Measurements from ENCODE around the gene ADPRHL1. TPM values are rescaled to one million over a fixed set of nuclear protein-coding genes. Genes with fewer than 3 reads are reported as not detected.
"Not testable (repeated sequence)": the region's sequence is repeated elsewhere in the genome, so short reads cannot be mapped to it uniquely, and the experiment has no call there.

Gene ADPRHL1
- total RNA-seq, 1 donor from 2014 or later: 20.7 TPM

DNA sequence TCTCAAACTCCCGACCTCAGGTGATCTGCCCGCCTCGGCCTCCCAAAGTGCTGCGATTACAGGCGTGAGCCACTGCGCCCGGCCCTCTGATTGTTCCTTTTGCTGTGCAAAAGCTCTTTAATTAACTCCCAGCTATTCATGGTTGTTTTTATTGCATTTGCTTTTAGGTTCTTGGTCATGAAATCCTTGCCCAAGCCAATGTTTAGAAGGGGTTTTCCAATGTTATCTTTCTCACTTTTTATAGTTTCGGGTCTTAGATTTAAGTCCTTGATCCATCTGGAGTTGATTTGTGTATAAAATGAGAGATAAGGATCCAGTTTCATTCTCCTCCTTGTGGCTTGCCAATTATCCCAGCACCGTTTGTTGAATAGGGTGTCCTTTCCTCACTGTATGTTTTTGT lies 70.2 kb downstream of the ADPRHL1 start:
- peaks cover 14% of the 10 kb centered on the region for H3K9me3 Mint-ChIP-seq (ENCODE audit: unreplicated experiment)
- no peaks in the 10 kb centered on the region for H3K4me1 Mint-ChIP-seq (ENCODE audit: low read depth, unreplicated experiment)
- DNase-seq: no peak
- no peak overlapping the region for H3K4me3 Mint-ChIP-seq (ENCODE audit: unreplicated experiment)
- peaks cover 34% of the 10 kb centered on the region for H3K36me3 Mint-ChIP-seq (ENCODE audit: unreplicated experiment)
- TF ChIP-seq, protein P1, sequence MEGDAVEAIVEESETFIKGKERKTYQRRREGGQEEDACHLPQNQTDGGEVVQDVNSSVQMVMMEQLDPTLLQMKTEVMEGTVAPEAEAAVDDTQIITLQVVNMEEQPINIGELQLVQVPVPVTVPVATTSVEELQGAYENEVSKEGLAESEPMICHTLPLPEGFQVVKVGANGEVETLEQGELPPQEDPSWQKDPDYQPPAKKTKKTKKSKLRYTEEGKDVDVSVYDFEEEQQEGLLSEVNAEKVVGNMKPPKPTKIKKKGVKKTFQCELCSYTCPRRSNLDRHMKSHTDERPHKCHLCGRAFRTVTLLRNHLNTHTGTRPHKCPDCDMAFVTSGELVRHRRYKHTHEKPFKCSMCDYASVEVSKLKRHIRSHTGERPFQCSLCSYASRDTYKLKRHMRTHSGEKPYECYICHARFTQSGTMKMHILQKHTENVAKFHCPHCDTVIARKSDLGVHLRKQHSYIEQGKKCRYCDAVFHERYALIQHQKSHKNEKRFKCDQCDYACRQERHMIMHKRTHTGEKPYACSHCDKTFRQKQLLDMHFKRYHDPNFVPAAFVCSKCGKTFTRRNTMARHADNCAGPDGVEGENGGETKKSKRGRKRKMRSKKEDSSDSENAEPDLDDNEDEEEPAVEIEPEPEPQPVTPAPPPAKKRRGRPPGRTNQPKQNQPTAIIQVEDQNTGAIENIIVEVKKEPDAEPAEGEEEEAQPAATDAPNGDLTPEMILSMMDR (IDR thresholded peaks at IDR 0.05; ENCODE audit: partially characterized antibody, unreplicated experiment): no peak
- H3K27me3 Mint-ChIP-seq (ENCODE audit: unreplicated experiment): no peaks in the 10 kb centered on the region
- no peak overlapping the region for H3K27ac Mint-ChIP-seq (ENCODE audit: unreplicated experiment)

DNA sequence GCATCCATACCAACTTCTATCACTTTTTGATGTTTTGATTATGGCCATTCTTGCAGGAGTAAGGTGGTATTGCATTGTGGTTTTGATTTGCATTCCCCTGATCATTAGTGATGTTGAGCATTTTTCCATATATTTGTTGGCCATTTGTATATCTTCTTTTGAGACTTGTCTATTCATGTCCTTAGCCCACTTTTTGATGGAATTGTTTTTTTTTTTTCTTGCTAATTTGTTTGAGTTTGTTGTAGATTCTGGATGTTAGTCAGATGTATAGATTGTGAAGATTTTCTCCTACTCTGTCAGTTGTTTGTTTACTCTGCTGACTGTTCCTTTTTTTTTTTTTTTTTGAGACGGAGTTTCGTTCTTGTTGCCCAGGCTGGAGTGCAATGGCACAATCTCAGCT lies 70.7 kb downstream of the ADPRHL1 start:
- DNase-seq; H3K4me3 Mint-ChIP-seq (ENCODE audit: unreplicated experiment); H3K27ac Mint-ChIP-seq (ENCODE audit: unreplicated experiment); H3K27me3 Mint-ChIP-seq (ENCODE audit: unreplicated experiment); H3K4me1 Mint-ChIP-seq (ENCODE audit: low read depth, unreplicated experiment): not testable (repeated sequence)
- Mint-ChIP-seq H3K36me3 (ENCODE audit: unreplicated experiment) (peaks cover 33% of the 10 kb centered on the region), H3K9me3 (ENCODE audit: unreplicated experiment) (peaks cover 14% of the 10 kb centered on the region)

DNA sequence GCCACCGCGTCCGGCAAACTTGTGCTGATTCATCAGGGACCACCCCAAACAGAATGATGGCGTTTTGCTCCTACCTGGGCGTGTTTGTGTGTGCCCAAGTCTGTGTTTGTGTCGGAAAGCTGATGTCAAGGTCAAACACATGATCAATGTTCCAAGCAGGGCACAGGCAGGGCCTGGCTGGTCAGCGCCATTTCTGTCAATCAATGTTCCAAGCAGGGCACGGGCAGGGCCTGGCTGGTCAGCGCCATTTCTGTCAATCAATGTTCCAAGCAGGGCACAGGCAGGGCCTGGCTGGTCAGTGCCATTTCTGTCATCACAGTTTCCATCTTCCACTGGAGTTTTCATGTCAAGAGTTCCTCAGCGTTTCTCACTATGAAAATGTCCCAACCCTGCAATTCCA lies 74.5 kb downstream of the ADPRHL1 start:
- Mint-ChIP-seq H3K27ac (ENCODE audit: unreplicated experiment) (no peak overlapping the region), H3K4me1 (ENCODE audit: low read depth, unreplicated experiment) (no peaks in the 10 kb centered on the region), H3K27me3 (ENCODE audit: unreplicated experiment) (peaks cover 3% of the 10 kb centered on the region), H3K4me3 (ENCODE audit: unreplicated experiment) (no peak overlapping the region), H3K9me3 (ENCODE audit: unreplicated experiment) (peaks cover 8% of the 10 kb centered on the region), H3K36me3 (ENCODE audit: unreplicated experiment) (peaks cover 4% of the 10 kb centered on the region)
- TF ChIP-seq, protein P1 (IDR thresholded peaks at IDR 0.05; ENCODE audit: partially characterized antibody, unreplicated experiment): no peak
- DNase-seq: no peak

DNA sequence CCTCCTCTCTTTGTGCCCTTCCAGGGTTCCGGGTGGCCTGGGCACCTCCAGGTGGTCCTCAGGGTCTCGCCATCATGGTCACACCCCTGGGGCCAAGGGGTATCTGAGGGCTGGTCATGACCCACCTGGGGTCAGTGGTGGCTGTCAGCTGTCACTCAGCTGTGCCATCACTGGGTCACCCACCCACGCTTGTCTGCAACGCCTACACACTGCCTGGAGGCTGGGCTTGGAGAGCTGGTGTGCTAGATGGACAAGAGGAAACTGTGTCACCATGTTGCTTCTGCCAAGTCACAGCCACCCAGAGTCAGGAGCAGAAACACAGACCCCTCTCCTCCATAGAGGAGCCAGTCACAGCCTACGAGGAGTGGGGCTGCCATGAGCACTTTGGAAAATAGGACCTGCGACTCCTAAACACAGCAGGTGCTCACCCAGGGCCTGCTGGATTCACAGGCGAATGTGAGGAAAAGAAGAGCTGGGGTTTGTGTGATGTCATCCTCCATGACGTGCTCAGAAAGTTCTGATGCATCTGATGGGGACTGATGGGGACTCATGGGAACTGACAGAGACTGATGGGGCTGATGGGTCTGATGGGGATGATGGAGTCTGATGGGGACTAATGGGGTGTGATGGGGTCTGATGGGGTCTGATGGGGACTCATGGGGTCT lies 78.6 kb downstream of the ADPRHL1 start:
- DNase-seq: no peak
- H3K27me3 Mint-ChIP-seq (ENCODE audit: unreplicated experiment): peaks cover 7% of the 10 kb centered on the region
- no peaks in the 10 kb centered on the region for H3K4me1 Mint-ChIP-seq (ENCODE audit: low read depth, unreplicated experiment)
- H3K36me3 Mint-ChIP-seq (ENCODE audit: unreplicated experiment): no peaks in the 10 kb centered on the region
- peaks cover 2% of the 10 kb centered on the region for H3K9me3 Mint-ChIP-seq (ENCODE audit: unreplicated experiment)
- H3K27ac Mint-ChIP-seq (ENCODE audit: unreplicated experiment): no peak overlapping the region
- TF ChIP-seq, protein P1 (IDR thresholded peaks at IDR 0.05; ENCODE audit: partially characterized antibody, unreplicated experiment): no peak
- no peak overlapping the region for H3K4me3 Mint-ChIP-seq (ENCODE audit: unreplicated experiment)

DNA sequence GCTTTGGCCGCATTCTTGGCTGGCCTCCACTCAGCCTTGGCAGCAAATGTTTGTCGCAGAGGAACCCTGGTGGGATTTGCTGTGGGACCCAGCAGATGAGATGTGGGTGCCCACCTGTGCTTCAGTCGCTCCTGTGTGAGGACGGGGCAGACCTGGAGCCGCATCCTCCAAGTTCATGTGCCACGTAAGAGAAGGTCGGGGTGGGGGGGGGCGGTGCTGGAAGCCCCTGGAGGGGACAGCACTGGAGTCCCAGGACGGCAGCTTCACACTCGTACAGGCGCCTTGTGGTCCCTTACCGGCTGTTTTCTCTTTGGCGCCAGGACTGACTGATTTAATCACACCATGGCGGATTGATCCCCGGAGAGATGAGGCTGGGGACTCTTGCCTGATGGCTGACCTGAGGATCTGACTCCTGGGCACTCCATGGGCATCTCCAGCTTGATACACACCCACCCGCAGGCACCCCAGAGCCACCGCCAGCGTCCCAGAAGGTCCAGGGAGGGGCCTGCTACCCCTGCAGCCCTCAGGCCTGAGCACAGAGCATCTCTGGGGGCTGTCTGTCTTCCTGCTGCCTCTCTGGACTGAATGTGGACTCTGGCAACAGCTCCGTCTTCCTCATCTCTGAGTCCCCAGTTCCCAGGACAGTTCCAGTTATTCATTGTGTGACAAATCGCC lies 79.3 kb downstream of the ADPRHL1 start:
- no peak for DNase-seq
- Mint-ChIP-seq H3K4me1 (ENCODE audit: low read depth, unreplicated experiment) (no peaks in the 10 kb centered on the region), H3K36me3 (ENCODE audit: unreplicated experiment) (no peaks in the 10 kb centered on the region), H3K4me3 (ENCODE audit: unreplicated experiment) (no peak overlapping the region), H3K27ac (ENCODE audit: unreplicated experiment) (no peak overlapping the region), H3K27me3 (ENCODE audit: unreplicated experiment) (peaks cover 7% of the 10 kb centered on the region), H3K9me3 (ENCODE audit: unreplicated experiment) (peaks cover 2% of the 10 kb centered on the region)
- TF ChIP-seq, protein P1 (IDR thresholded peaks at IDR 0.05; ENCODE audit: partially characterized antibody, unreplicated experiment): no peak

DNA sequence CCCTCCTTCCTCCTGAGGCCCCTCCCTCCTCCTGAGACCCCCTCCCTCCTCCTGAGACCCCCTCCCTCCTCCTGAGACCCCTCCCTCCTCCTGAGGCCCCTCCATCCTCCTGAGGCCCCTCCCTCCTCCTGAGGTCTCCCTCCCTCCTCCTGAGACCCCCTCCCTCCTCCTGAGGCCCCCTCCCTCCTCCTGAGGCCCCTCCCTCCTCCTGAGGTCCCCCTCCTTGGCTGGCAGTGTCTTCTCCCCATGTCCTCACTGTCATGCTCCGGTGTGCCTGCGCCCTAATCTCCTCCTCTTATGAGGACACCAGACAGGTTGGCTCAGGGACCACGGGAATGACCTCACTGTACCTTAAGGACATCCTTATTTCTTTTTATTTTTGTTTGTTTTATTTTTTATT lies 81.6 kb downstream of the ADPRHL1 start:
- H3K4me1 Mint-ChIP-seq (ENCODE audit: low read depth, unreplicated experiment); DNase-seq; H3K4me3 Mint-ChIP-seq (ENCODE audit: unreplicated experiment); H3K36me3 Mint-ChIP-seq (ENCODE audit: unreplicated experiment); H3K9me3 Mint-ChIP-seq (ENCODE audit: unreplicated experiment); H3K27ac Mint-ChIP-seq (ENCODE audit: unreplicated experiment); H3K27me3 Mint-ChIP-seq (ENCODE audit: unreplicated experiment): not testable (repeated sequence)
